ENCODE data around the gene KHNYN.
A peak's percentile ranks its signal among the peaks of the same experiment; 100 is the strongest.

The KHNYN gene

DNA sequence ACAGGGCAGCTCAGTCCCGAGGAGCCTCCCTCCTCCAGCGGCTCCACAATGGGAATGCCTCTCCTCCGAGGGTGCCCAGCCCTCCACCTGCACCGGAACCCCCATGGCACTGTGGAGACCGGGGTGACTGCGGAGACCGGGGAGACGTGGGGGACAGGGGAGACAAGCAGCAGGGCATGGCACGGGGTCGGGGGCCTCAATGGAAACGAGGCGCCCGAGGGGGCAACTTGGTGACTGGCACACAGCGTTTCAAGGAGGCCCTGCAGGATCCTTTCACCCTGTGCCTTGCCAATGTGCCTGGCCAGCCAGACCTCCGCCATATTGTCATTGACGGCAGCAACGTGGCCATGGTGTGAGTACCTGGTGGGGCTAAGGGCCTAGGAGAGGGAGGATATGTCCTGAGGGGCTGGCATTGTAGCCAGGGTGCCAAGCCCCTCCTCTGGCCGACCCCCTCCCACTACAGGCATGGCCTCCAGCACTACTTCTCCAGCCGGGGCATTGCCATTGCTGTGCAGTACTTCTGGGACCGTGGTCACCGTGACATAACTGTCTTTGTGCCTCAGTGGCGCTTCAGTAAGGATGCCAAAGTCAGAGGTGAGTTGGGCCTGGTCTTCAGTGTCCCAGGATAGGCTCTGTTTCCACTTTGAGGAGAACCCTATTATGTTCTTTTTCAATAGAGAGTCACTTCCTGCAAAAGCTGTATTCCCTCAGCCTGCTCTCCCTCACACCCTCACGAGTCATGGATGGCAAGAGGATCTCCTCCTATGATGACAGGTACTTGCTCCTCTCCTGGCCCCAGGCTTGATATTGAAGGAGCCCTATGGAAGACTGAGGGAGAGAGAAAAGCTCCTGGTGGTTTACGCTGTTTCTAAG, 2.7 kb downstream of the KHNYN start:
- peaks cover 13% of the 10 kb centered on the region for H3K4me1 ChIP-seq (ENCODE audit: insufficient read depth, insufficient read length)

DNA sequence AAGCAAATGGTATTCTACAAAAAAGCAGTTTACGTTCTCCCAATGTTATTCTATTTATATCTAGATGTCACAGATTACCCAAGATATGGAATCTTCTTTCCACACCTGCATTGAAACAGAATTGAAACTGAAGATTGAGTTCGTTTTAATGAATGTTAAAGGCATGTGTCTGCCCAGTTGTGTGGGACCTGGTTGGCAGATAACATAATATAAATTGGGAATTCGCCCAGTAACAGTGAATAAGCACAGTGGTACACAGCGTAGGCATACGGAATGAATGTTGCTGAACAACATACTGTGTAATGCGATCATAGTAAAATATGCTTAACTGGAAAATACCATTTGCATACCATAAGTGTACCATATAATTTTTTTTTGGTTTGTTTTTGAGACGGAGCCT, 4.3 kb downstream of the KHNYN start:
- Histone ChIP-seq H3K9ac (ENCODE audit: insufficient read length, low read depth) (no peak overlapping the region), H3K9me3 (ENCODE audit: insufficient read depth, low read length) (no peaks in the 10 kb centered on the region), H3K4me1 (ENCODE audit: insufficient read depth, insufficient read length) (peaks cover 10% of the 10 kb centered on the region), H3K36me3 (ENCODE audit: insufficient read depth, insufficient read length, low read length) (peaks cover 47% of the 10 kb centered on the region), H3K27me3 (ENCODE audit: insufficient read depth, insufficient read length) (no peaks in the 10 kb centered on the region), H3K4me3 (ENCODE audit: insufficient read length, low read depth) (no peak overlapping the region)
- TF ChIP-seq YY1 (IDR thresholded peaks at IDR 0.05; ENCODE audit: insufficient read depth, insufficient read length) (no peak), ZNF274 (IDR thresholded peaks at IDR 0.05; ENCODE audit: low read depth, low read length) (no peak), SUZ12 (IDR thresholded peaks at IDR 0.05; ENCODE audit: extremely low read depth, insufficient read depth, insufficient read length) (no peak)
- no peak for DNase-seq (ENCODE audit: low read depth, low spot score)

More for the DNA sequence above, 2.7 kb downstream of the KHNYN start:
- Histone ChIP-seq H3K9ac (ENCODE audit: insufficient read length, low read depth) (no peak overlapping the region), H3K9me3 (ENCODE audit: insufficient read depth, low read length) (no peaks in the 10 kb centered on the region), H3K4me3 (ENCODE audit: insufficient read length, low read depth) (no peak overlapping the region), H3K36me3 (ENCODE audit: insufficient read depth, insufficient read length, low read length) (peaks cover 32% of the 10 kb centered on the region), H3K27me3 (ENCODE audit: insufficient read depth, insufficient read length) (peaks cover 10% of the 10 kb centered on the region)
- TF ChIP-seq ZNF274 (IDR thresholded peaks at IDR 0.05; ENCODE audit: low read depth, low read length) = no peak
- TF ChIP-seq YY1 (IDR thresholded peaks at IDR 0.05; ENCODE audit: insufficient read depth, insufficient read length) = no peak
- TF ChIP-seq SUZ12 (IDR thresholded peaks at IDR 0.05; ENCODE audit: extremely low read depth, insufficient read depth, insufficient read length) = no peak
- DNase-seq (ENCODE audit: low read depth, low spot score) = no peak

DNA sequence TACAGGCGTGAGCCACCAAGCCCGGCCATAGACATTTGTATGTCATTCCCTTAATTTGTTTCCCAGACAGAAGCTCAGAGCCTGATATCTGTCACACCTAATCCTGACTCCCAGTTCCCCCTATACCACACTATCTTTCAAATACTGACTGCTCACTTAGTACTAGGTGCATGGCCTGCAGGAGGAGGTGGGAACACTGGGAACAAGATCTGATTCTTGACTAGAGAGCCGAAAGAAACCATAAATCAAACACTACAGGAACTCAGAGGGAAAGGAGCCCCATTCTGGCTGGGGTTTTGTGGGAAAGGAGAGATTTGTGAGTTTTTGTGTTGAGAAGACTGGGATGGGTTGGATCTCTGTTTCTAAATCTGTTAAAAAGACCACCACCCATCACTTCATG, 4.9 kb downstream of the KHNYN start:
- Histone ChIP-seq H3K9me3 (ENCODE audit: insufficient read depth, low read length) (no peaks in the 10 kb centered on the region), H3K4me1 (ENCODE audit: insufficient read depth, insufficient read length) (peaks cover 10% of the 10 kb centered on the region), H3K36me3 (ENCODE audit: insufficient read depth, insufficient read length, low read length) (peaks cover 54% of the 10 kb centered on the region), H3K9ac (ENCODE audit: insufficient read length, low read depth) (no peak overlapping the region), H3K4me3 (ENCODE audit: insufficient read length, low read depth) (no peak overlapping the region), H3K27me3 (ENCODE audit: insufficient read depth, insufficient read length) (no peaks in the 10 kb centered on the region)
- DNase-seq (ENCODE audit: low read depth, low spot score) = no peak
- TF ChIP-seq ZNF274 (IDR thresholded peaks at IDR 0.05; ENCODE audit: low read depth, low read length) (no peak), SUZ12 (IDR thresholded peaks at IDR 0.05; ENCODE audit: extremely low read depth, insufficient read depth, insufficient read length) (no peak), YY1 (IDR thresholded peaks at IDR 0.05; ENCODE audit: insufficient read depth, insufficient read length) (no peak)

DNA sequence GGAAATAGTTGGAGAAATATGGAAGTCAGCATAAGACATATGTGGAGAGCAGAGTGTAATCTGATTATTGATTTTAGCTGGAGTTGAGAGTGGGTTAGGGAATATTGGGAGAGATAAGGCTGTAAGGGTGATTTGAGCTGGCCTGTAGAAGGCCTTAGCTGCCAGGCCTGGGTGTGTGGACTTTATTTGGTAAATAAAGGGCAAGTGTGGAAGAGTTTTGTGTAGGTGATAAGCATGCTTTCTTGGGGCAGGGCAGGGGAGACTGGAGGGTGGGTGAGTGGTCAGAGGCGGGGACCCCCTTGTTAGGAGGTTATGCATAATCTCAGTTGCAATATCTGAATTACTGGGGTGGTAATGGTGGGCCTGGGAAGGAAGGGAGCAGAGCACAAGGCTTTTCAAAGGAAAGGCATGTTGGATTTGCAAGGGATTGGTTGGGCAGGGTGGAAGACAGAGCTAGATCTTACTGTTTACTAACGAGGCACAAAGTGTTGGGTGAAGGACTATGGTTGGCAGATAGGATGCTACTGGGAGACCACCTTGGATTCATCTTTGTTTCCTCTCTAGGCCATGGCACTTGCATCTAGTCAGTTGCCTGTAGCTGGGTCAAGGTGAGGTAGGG, 5.5 kb downstream of the KHNYN start:
- Histone ChIP-seq H3K36me3 (ENCODE audit: insufficient read depth, insufficient read length, low read length) (peaks cover 60% of the 10 kb centered on the region), H3K9ac (ENCODE audit: insufficient read length, low read depth) (no peak overlapping the region), H3K4me1 (ENCODE audit: insufficient read depth, insufficient read length) (peaks cover 10% of the 10 kb centered on the region), H3K9me3 (ENCODE audit: insufficient read depth, low read length) (no peaks in the 10 kb centered on the region), H3K4me3 (ENCODE audit: insufficient read length, low read depth) (no peak overlapping the region), H3K27me3 (ENCODE audit: insufficient read depth, insufficient read length) (no peaks in the 10 kb centered on the region)
- TF ChIP-seq YY1 (IDR thresholded peaks at IDR 0.05; ENCODE audit: insufficient read depth, insufficient read length) (no peak), SUZ12 (IDR thresholded peaks at IDR 0.05; ENCODE audit: extremely low read depth, insufficient read depth, insufficient read length) (no peak), ZNF274 (IDR thresholded peaks at IDR 0.05; ENCODE audit: low read depth, low read length) (no peak)
- DNase-seq (ENCODE audit: low read depth, low spot score) = no peak

DNA sequence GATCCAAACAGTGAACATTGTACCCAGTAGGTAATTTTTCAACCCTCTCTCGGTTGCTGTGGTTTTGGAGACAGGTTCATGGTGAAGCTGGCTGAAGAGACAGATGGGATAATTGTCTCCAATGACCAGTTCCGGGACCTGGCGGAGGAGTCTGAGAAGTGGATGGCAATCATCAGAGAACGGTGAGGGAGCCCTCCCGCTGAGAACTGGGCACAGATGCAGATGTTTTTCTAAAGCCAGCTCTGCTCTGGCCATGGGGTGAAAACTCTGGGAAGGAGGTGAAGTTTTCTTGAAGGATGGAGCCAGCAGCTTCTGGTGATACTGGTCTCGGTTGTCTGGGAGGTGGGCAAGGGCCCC, 6.2 kb downstream of the KHNYN start:
- no peak for DNase-seq (ENCODE audit: low read depth, low spot score)
- Histone ChIP-seq H3K27me3 (ENCODE audit: insufficient read depth, insufficient read length) (no peaks in the 10 kb centered on the region), H3K36me3 (ENCODE audit: insufficient read depth, insufficient read length, low read length) (peaks cover 67% of the 10 kb centered on the region), H3K9ac (ENCODE audit: insufficient read length, low read depth) (peak overlapping the region; percentile 42), H3K4me3 (ENCODE audit: insufficient read length, low read depth) (no peak overlapping the region), H3K4me1 (ENCODE audit: insufficient read depth, insufficient read length) (peaks cover 10% of the 10 kb centered on the region), H3K9me3 (ENCODE audit: insufficient read depth, low read length) (no peaks in the 10 kb centered on the region)
- TF ChIP-seq YY1 (IDR thresholded peaks at IDR 0.05; ENCODE audit: insufficient read depth, insufficient read length) (no peak), ZNF274 (IDR thresholded peaks at IDR 0.05; ENCODE audit: low read depth, low read length) (no peak), SUZ12 (IDR thresholded peaks at IDR 0.05; ENCODE audit: extremely low read depth, insufficient read depth, insufficient read length) (no peak)

DNA sequence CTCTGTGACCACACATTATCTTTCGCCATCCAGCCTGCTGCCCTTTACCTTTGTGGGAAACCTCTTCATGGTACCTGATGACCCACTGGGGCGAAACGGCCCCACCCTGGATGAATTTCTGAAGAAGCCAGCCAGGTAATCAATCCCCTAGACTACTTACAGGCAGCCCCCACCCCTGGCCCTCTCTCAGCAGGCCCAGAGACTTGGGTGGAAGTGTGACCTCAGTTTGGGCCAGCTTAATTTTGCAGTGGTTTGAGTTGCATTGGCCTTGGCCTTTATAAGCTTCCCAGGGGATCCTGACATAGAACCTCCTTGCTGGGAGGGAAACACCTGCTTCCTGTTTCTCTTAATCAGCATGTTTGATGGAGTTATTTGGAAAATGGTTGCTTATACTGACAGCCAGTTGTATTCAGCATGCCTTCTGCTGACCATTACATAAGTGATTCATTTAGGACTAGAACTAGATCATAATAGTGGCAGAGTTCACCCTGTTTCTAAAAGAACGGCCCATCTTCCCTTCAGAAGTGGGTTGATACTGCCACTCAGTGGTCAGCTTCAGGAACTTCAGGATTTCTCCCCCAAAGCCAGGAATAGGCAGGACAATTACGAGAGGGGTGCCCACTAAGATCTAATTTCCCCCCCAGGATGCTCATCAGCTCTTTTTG, 6.7 kb downstream of the KHNYN start:
- H3K9me3 ChIP-seq (ENCODE audit: insufficient read depth, low read length) = no peaks in the 10 kb centered on the region
- H3K27me3 ChIP-seq (ENCODE audit: insufficient read depth, insufficient read length) = no peaks in the 10 kb centered on the region
- peak; percentile 16 for DNase-seq (ENCODE audit: low read depth, low spot score)
- no peak for TF ChIP-seq ZNF274 (IDR thresholded peaks at IDR 0.05; ENCODE audit: low read depth, low read length)
- TF ChIP-seq YY1 (IDR thresholded peaks at IDR 0.05; ENCODE audit: insufficient read depth, insufficient read length) = no peak
- no peak for TF ChIP-seq SUZ12 (IDR thresholded peaks at IDR 0.05; ENCODE audit: extremely low read depth, insufficient read depth, insufficient read length)
- H3K4me3 ChIP-seq (ENCODE audit: insufficient read length, low read depth) = no peak overlapping the region
- H3K36me3 ChIP-seq (ENCODE audit: insufficient read depth, insufficient read length, low read length) = peaks cover 69% of the 10 kb centered on the region
- H3K4me1 ChIP-seq (ENCODE audit: insufficient read depth, insufficient read length) = peaks cover 7% of the 10 kb centered on the region
- H3K9ac ChIP-seq (ENCODE audit: insufficient read length, low read depth) = peak overlapping the region; percentile 42
